Transverse colon (tissue), 4 donors: ENCODE results near the gene JPH2. TPM values are rescaled to one million over a fixed set of nuclear protein-coding genes. Genes with fewer than 3 reads are reported as not detected.
"Not testable (repeated sequence)": the region's sequence is repeated elsewhere in the genome, so short reads cannot be mapped to it uniquely, and the experiment has no call there.

Source experiments
- DNase-seq: peaks from one replicate; pipeline ENCODE4 v3.0.0-alpha.2; 2019
- H3K27ac ChIP-seq, 4 donors: fragments of 200-600 bp; sonication (generic); 2 replicates each; pipeline ENCODE4 v1.5.1; 2016 to 2018; ENCODE audit warnings: inconsistent platforms in 4 of 4
- H3K27me3 ChIP-seq: fragments of 200-600 bp; sonication (generic); 2 replicates; pipeline ENCODE4 v1.5.1; 2017; ENCODE audit warnings: inconsistent platforms
- H3K36me3 ChIP-seq, 4 donors: fragments of 200-600 bp; sonication (generic); 2 replicates each; pipeline ENCODE4 v1.5.1; 2017 to 2019; ENCODE audit warnings: inconsistent platforms in 4 of 4
- H3K4me1 ChIP-seq, 4 donors: fragments of 200-600 bp; sonication (generic); 2 replicates each; pipeline ENCODE4 v1.5.1; 2017 to 2020; ENCODE audit warnings: inconsistent platforms in 4 of 4
- H3K4me3 ChIP-seq, 4 donors: fragments of 200-600 bp; sonication (generic); 1 replicate in 1 of 4; 2 replicates in 3 of 4; pipeline versions ENCODE4 v1.5.1 to v1.6.1; 2017 to 2019; ENCODE audit warnings: inconsistent platforms in 4 of 4
- H3K9me3 ChIP-seq, 2 donors: fragments of 200-600 bp; sonication (generic); 2 replicates each; pipeline ENCODE4 v1.5.1; 2017 to 2019; ENCODE audit warnings: inconsistent platforms in 2 of 2
- CTCF ChIP-seq, 5 experiments: fragments of 200-600 bp in 3 of 5; fragments of 450-650 bp in 2 of 5; sonication (generic) in 3 of 5; IDR thresholded peaks; 1 replicate in 2 of 5; 2 replicates in 3 of 5; pipeline ENCODE4 v1.5.1; 2016 to 2017; ENCODE audit warnings: antibody characterized with exemption in 5 of 5, inconsistent platforms in 3 of 5, mild to moderate bottlenecking in 2 of 5, moderate library complexity in 1 of 5
- EP300 ChIP-seq: sonication (generic); formaldehyde crosslinking; IDR thresholded peaks from one replicate; pipeline ENCODE4 v1.6.1; 2017; ENCODE audit warnings: antibody characterized with exemption, low read depth
- POLR2A ChIP-seq: fragments of 450-650 bp; IDR thresholded peaks from one replicate; pipeline ENCODE4 v1.6.1; 2016; ENCODE audit warnings: antibody characterized with exemption, mild to moderate bottlenecking, moderate library complexity
- POLR2AphosphoS5 ChIP-seq, 3 donors: sonication (generic); formaldehyde crosslinking; IDR thresholded peaks; one replicate each; pipeline ENCODE4 v1.6.1; 2016; ENCODE audit warnings: antibody characterized with exemption in 3 of 3
- WGBS, 2 donors: methylation state at CpG; one replicate each; pipeline ENCODE4 v1.1.5; 2018; ENCODE audit warnings: low coverage in 1 of 2; 5-methylcytosine and 5-hydroxymethylcytosine counted together
- in situ Hi-C, 4 donors: fragments of 200-750 bp; cut with MboI; loops; one replicate each; pipeline versions ENCODE4 v1.15.0 to v1.15.1; 2017; ENCODE audit warnings: low sequenced_read_pairs in 3 of 4, low pct_ligation_motif_present in 1 of 4, low pct_unique_long_range_greater_than_20kb in 1 of 4
- intact Hi-C: fragments of 100-400 bp; cut with DNase I; formaldehyde crosslinking; loops from one replicate; pipeline ENCODE4 v1.15.1; 2023; ENCODE audit warnings: low total_unique reads
- total RNA-seq, 4 donors: library from RNA; depleted of rRNA; stranded (reverse); fragments of >200 nt; gene quantifications; one replicate each; pipeline ENCODE4 v1.1.0, GENCODE V29; 2016

Gene JPH2
- total RNA-seq, 4 donors from 2014 or later = 9.8 to 216 (median 18.3) TPM

- H3K36me3 ChIP-seq = no peaks in the 10 kb centered on the region
- no peak for TF ChIP-seq EP300
- TF ChIP-seq CTCF (IDR thresholded peaks at IDR 0.05) = no peak
- TF ChIP-seq POLR2AphosphoS5 (IDR thresholded peaks at IDR 0.05) = no peak
- TF ChIP-seq POLR2A = no peak
- in situ Hi-C loops (no loop called here), intact Hi-C loops (no loop called here)
- no peak overlapping the region for H3K4me3 ChIP-seq
- H3K4me1 ChIP-seq = peaks cover 0 to 2% (median 0%) of the 10 kb centered on the region in 4 donors
- 82 to 83% methylated on average over 3 to 4 of the region's 4 CpGs for WGBS, 2 donors
- no peak for DNase-seq
- H3K9me3 ChIP-seq = no peaks in the 10 kb centered on the region
- H3K27ac ChIP-seq = peak overlapping the region in 3 of 4 donors; percentile 25 to 69 (median 48)
- H3K27me3 ChIP-seq = peaks cover 9% of the 10 kb centered on the region
These were observed 53.6 kb downstream of the JPH2 start for GRCh38 chr20:44133424-44133823.

GRCh38 chr20:44131704-44132103 lies 55.3 kb downstream of the JPH2 start:
- WGBS, 2 donors = 53 to 86% methylated on average over 1 of the region's 1 CpG

DNA sequence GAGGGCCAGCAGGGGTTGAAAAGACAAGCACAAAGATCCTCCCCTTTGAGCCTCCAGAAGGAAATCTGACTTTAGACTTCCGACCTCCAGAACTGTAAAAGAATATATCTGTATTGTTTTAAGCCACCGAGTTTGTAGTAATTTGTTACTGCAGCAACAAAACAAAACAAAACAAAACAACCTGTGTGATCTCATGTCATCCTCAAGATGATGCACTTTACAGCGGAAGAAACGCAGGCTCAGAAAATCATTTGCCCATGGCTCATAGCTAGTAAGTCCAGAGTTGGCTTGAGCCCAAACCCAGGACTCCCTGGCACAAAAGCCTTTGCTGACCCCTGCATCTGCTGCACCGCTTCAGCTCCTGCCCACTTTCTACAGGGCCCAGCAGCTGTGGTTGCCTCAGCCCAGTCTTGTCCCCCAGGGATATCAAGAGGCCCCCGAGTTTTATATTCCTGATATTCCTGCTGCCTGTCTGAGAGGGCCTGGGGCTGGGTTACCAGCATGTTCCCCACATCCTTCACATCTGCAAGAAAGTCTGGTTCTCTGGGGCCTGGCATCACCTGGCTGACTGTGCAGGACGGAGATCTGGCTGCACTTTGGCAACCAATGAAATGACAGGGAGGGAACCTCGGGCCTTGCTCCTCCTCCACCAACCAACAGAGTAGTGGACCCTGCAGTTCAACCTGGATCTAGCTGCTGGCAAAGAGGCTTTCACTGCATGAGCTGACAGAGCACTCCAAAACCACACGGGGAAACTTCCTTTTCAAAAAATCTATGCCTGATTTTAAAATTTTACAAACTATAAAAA lies 56.9 kb downstream of the JPH2 start:
- no peaks in the 10 kb centered on the region for H3K36me3 ChIP-seq
- no peaks in the 10 kb centered on the region for H3K9me3 ChIP-seq
- in situ Hi-C loops (no loop called here), intact Hi-C loops (no loop called here)
- no peaks in the 10 kb centered on the region for H3K4me1 ChIP-seq
- no peak for DNase-seq
- H3K27ac ChIP-seq = peak overlapping the region; percentile 38 to 74 (median 48)
- TF ChIP-seq POLR2AphosphoS5 (IDR thresholded peaks at IDR 0.05) (no peak), EP300 (no peak), CTCF (IDR thresholded peaks at IDR 0.05) (no peak), POLR2A (no peak)
- H3K27me3 ChIP-seq = peaks cover 3% of the 10 kb centered on the region
- no peak overlapping the region for H3K4me3 ChIP-seq
- 31 to 48% methylated on average over 7 to 9 of the region's 9 CpGs for WGBS, 2 donors

More at GRCh38 chr20:44131704-44132103, 55.3 kb downstream of the JPH2 start:
- Histone ChIP-seq H3K27ac (peak overlapping the region in 1 of 4 donors; percentile 17), H3K9me3 (no peaks in the 10 kb centered on the region), H3K4me1 (no peaks in the 10 kb centered on the region), H3K36me3 (no peaks in the 10 kb centered on the region), H3K27me3 (peaks cover 3% of the 10 kb centered on the region), H3K4me3 (no peak overlapping the region)
- in situ Hi-C loops = no loop called here
- TF ChIP-seq EP300 = no peak
- TF ChIP-seq CTCF (IDR thresholded peaks at IDR 0.05) = no peak
- TF ChIP-seq POLR2A = no peak
- no peak for TF ChIP-seq POLR2AphosphoS5 (IDR thresholded peaks at IDR 0.05)
- intact Hi-C loops = no loop called here
- DNase-seq = no peak

DNA sequence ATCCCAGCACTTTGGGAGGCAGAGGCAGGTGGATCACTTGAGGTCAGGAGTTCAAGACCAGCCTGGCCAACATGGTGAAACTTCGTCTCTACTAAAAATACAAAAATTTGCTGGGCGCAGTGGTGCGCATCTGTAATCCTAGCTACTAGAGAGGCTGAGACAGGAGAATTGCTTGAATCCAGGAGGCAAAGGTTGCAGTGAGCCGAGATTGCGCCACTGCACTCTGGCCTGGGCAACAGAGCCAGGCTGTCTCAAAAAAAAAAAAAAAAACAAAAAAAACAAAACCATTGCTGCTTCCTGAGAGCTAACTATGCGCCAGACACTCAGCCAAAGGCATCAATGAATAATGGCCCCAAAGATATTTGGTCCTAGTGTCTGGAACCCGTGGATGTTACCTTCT lies 57.7 kb downstream of the JPH2 start:
- H3K9me3 ChIP-seq, H3K4me1 ChIP-seq, DNase-seq, H3K4me3 ChIP-seq, H3K27me3 ChIP-seq, in situ Hi-C loops, H3K36me3 ChIP-seq, intact Hi-C loops: not testable (repeated sequence)
- peak overlapping the region; percentile 19 to 74 (median 48) for H3K27ac ChIP-seq
- WGBS, 2 donors = 63 to 72% methylated on average over 4 to 7 of the region's 7 CpGs
